GM12878 (cell line): ENCODE data around the gene CHMP3. TPM values are rescaled to one million over a fixed set of nuclear protein-coding genes. Genes with fewer than 3 reads are reported as not detected.

Source experiments
- ATAC-seq: fragments of 200-7000 bp; cut with Tn5 transposase; 3 replicates; pipeline ENCODE4 v1.9.1; 2020; ENCODE audit warnings: mild to moderate bottlenecking, moderate library complexity
- BruUV-seq: library from RNA; stranded (reverse); fragments of 400-500 nt; replicated peaks from 2 replicates; lab custom pipeline; 2021; lab: Mats Ljungman, UMichigan
- CTCF ChIA-PET: fragments of 300-600 bp; sonication (Branson Sonifier 250); formaldehyde crosslinking; extraction: SDS; loops from one replicate; lab custom pipeline; 2021; ENCODE audit warnings: inconsistent platforms; lab: Yijun Ruan, JAX
- POLR2A ChIA-PET: fragments of 350-600 bp; formaldehyde crosslinking; extraction: SDS; loops from one replicate; lab custom pipeline; 2021; ENCODE audit warnings: inconsistent platforms; lab: Charles Lee
- RAD21 ChIA-PET: fragments of 300-600 bp; sonication (Branson Sonifier 250); formaldehyde crosslinking; loops from one replicate; lab custom pipeline; 2023; ENCODE audit warnings: antibody characterized with exemption; ENCODE audit not compliant: unreplicated experiment; lab: Charles Lee
- SMC1A ChIA-PET: fragments of 300-600 bp; sonication (Branson Sonifier 250); formaldehyde crosslinking; loops from one replicate; lab custom pipeline; 2023; ENCODE audit not compliant: unreplicated experiment, uncharacterized antibody; lab: Charles Lee
- DNase-seq: peaks from one replicate; pipeline ENCODE4 v3.0.0-alpha.2; 2011; ENCODE audit warnings: low read depth, low spot score
- FAIRE-seq: peaks from 3 replicates; lab custom pipeline; 2011; peaks lifted over from hg19 to GRCh38; lab: Jason Lieb, UNC
- H2AFZ ChIP-seq: 2 replicates; pipeline ENCODE4 v1.6.0; 2011; ENCODE audit warnings: low read depth, low read length, control low read depth; ENCODE audit not compliant: control insufficient read depth
- H3K27ac ChIP-seq: 2 replicates; pipeline ENCODE4 v1.5.1; 2011; ENCODE audit warnings: control low read depth; ENCODE audit not compliant: control insufficient read depth, insufficient read depth
- H3K27me3 ChIP-seq, 2 experiments: replicated peaks in 1 of 2; 2 replicates each; pipeline versions ENCODE4 v1.6.0 to v1.6.1; 2011; ENCODE audit warnings: low read length in 1 of 2; ENCODE audit not compliant: control insufficient read depth in 2 of 2, insufficient read depth in 2 of 2
- H3K36me3 ChIP-seq, 2 experiments: 2 replicates each; pipeline ENCODE4 v1.5.1; 2011; ENCODE audit warnings: low read length in 1 of 2; ENCODE audit not compliant: control insufficient read depth in 2 of 2, insufficient read depth in 2 of 2
- H3K4me1 ChIP-seq: 2 replicates; pipeline ENCODE4 v1.6.1; 2011; ENCODE audit warnings: mild to moderate bottlenecking, low read length, moderate library complexity, mixed read lengths; ENCODE audit not compliant: control insufficient read depth, insufficient read depth
- H3K4me2 ChIP-seq: 2 replicates; pipeline ENCODE4 v1.6.0; 2011; ENCODE audit warnings: control low read depth; ENCODE audit not compliant: control insufficient read depth, insufficient read depth
- H3K4me3 ChIP-seq: fragments of 200-600 bp; sonication (generic); 2 replicates; pipeline ENCODE4 v1.5.1; 2016
- H3K79me2 ChIP-seq: 2 replicates; pipeline ENCODE4 v1.6.0; 2011; ENCODE audit warnings: low read length; ENCODE audit not compliant: control insufficient read depth, insufficient read depth
- H3K9ac ChIP-seq: 2 replicates; pipeline ENCODE4 v1.8.0; 2011; ENCODE audit warnings: low read length, control low read depth, mixed read lengths; ENCODE audit not compliant: control insufficient read depth, insufficient read depth
- H3K9me3 ChIP-seq: replicated peaks from 3 replicates; pipeline ENCODE4 v1.5.1; 2011; ENCODE audit warnings: mild to moderate bottlenecking, low read length; ENCODE audit not compliant: control insufficient read depth, insufficient read depth
- H4K20me1 ChIP-seq: 2 replicates; pipeline ENCODE4 v1.6.0; 2011; ENCODE audit not compliant: control insufficient read depth, insufficient read depth
- FOXK2 ChIP-seq: fragments of 450-650 bp; IDR thresholded peaks from 2 replicates; pipeline ENCODE4 v1.6.1; 2017; ENCODE audit warnings: mild to moderate bottlenecking, moderate library complexity
- HDAC6 ChIP-seq: fragments of 200-600 bp; sonication (generic); IDR thresholded peaks from one replicate; pipeline ENCODE4 v1.8.0; 2017; ENCODE audit warnings: antibody characterized with exemption; ENCODE audit not compliant: unreplicated experiment
- MTA2 ChIP-seq: fragments of 450-650 bp; IDR thresholded peaks from 2 replicates; pipeline ENCODE4 v1.6.1; 2016; ENCODE audit warnings: low read depth, mild to moderate bottlenecking, moderate library complexity
- NR2C1 ChIP-seq: fragments of 450-650 bp; IDR thresholded peaks from 2 replicates; pipeline ENCODE4 v1.6.1; 2017; ENCODE audit warnings: antibody characterized with exemption, mild to moderate bottlenecking, moderate library complexity
- POLR2AphosphoS2 ChIP-seq: IDR thresholded peaks from 2 replicates; pipeline ENCODE4 v1.6.1; 2011; ENCODE audit warnings: low read depth, mild to moderate bottlenecking, low read length, improper control_type of control experiment, moderate library complexity
- RFX5 ChIP-seq: IDR thresholded peaks from 2 replicates; pipeline ENCODE4 v1.6.1; 2011; ENCODE audit warnings: low read depth, low read length, improper control_type of control experiment
- WRNIP1 ChIP-seq: IDR thresholded peaks from 2 replicates; pipeline ENCODE4 v1.6.1; 2011; ENCODE audit warnings: low read depth, low read length, improper control_type of control experiment, borderline replicate concordance
- ZNF207 ChIP-seq: fragments of 450-650 bp; IDR thresholded peaks from 2 replicates; pipeline ENCODE4 v1.6.1; 2014; ENCODE audit warnings: antibody characterized with exemption, mild to moderate bottlenecking, borderline replicate concordance
- WGBS: methylation state at CpG from one replicate; pipeline ENCODE4 v1.1.6; 2016; ENCODE audit warnings: low lambda C conversion rate; ENCODE audit not compliant: insufficient replicate concordance, insufficient coverage; ENCODE audit errors: missing lambda C conversion rate; 5-methylcytosine and 5-hydroxymethylcytosine counted together
- in situ Hi-C: fragments of 300-500 bp; cut with MboI; formaldehyde crosslinking; loops from 9 replicates; pipeline ENCODE4 v1.14.3; 2018; ENCODE audit warnings: mixed read lengths
- intact Hi-C: fragments of 100-400 bp; cut with micrococcal nuclease; formaldehyde crosslinking; loops from one replicate; pipeline ENCODE4 v1.14.2; 2022; ENCODE audit not compliant: unreplicated experiment
- polyA plus RNA-seq, 11 experiments: library from polyadenylated mRNA; depleted of rRNA in 4 of 11; unstranded in 6 of 11; stranded (reverse) in 5 of 11; fragments of >200 nt; fragmentation: Nextera tagmentation in 4 of 11; fragmentation: Illumina TruSeq in 1 of 11; extraction: Ambion mirVana in 4 of 11; extraction: Trizol in 1 of 11; gene quantifications; 1 replicate in 1 of 11; 2 replicates in 10 of 11; pipeline versions ENCODE4 v1.2.1 to v1.2.3, GENCODE V29; 2011 to 2016; ENCODE audit warnings: inconsistent platforms in 2 of 11, missing spikeins in 2 of 11, low read depth in 1 of 11
- total RNA-seq, 4 experiments: library from RNA; depleted of rRNA in 3 of 4; stranded (reverse); fragments of >200 nt in 3 of 4; fragmentation: Illumina TruSeq in 1 of 4; extraction: Trizol in 1 of 4; gene quantifications; 2 replicates each; pipeline versions ENCODE4 v1.2.1 to v1.2.3, GENCODE V29; 2013 to 2021
- TF ChIP-seq, protein P1 (sequence below): IDR thresholded peaks from 2 replicates; pipeline ENCODE4 v1.6.1; 2012; ENCODE audit warnings: low read depth, low read length, improper control_type of control experiment
- TF ChIP-seq, protein P2 (sequence below): fragments of 450-650 bp; IDR thresholded peaks from 2 replicates; pipeline ENCODE4 v1.6.1; 2014; ENCODE audit warnings: mild to moderate bottlenecking

The CHMP3 gene
- total and polyA plus RNA-seq, 10 of the 15 experiments (the other 5 are each of a cell fraction or from before 2014, with no cell fraction given): 22.5 to 56.8 (median 32.5) TPM

DNA sequence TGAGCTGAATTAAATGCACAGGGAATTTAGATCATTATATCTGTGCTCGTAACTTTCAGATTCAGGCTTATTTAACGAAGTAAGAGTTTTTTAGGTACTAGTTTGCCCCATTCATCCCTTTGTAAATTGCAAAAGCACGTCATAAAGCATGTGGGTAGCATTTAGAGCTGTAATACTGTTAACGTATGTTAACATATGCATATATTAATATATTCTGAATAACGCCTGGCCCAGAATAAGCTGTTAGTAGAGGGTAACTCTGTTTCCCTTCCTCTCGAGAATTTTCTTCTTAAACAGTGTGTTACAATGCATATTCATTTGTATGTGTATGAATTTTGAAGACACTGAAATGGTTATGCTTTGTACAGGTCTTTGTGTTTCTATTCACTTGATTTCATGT is 91.6 kb downstream of the CHMP3 start:
- H2AFZ ChIP-seq: no peak overlapping the region
- in situ Hi-C loops (no loop called here), intact Hi-C loops (no loop called here)
- no peaks in the 10 kb centered on the region for H3K4me1 ChIP-seq
- H3K27me3 ChIP-seq: no peaks in the 10 kb centered on the region
- no peak overlapping the region for H3K9ac ChIP-seq
- no peaks in the 10 kb centered on the region; the same call in none of the 2 replicates for H3K79me2 ChIP-seq
- BruUV-seq: no TSS peak
- ChIA-PET POLR2A (no interaction called here), SMC1A (no interaction called here), CTCF (interaction anchor here (1.2 kb wide), 1 partner anchor 10 kb away, joined by 3 read pairs; no protein-coding TSS in a partner anchor), RAD21 (no interaction called here)
- H3K9me3 ChIP-seq: no peaks in the 10 kb centered on the region
- TF ChIP-seq ZNF207: no peak
- TF ChIP-seq RFX5: no peak
- no peak for TF ChIP-seq NR2C1
- no peak for TF ChIP-seq WRNIP1
- TF ChIP-seq, protein P1, sequence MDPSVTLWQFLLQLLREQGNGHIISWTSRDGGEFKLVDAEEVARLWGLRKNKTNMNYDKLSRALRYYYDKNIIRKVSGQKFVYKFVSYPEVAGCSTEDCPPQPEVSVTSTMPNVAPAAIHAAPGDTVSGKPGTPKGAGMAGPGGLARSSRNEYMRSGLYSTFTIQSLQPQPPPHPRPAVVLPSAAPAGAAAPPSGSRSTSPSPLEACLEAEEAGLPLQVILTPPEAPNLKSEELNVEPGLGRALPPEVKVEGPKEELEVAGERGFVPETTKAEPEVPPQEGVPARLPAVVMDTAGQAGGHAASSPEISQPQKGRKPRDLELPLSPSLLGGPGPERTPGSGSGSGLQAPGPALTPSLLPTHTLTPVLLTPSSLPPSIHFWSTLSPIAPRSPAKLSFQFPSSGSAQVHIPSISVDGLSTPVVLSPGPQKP: no peak
- no peak for TF ChIP-seq MTA2
- TF ChIP-seq FOXK2: no peak
- no peak for TF ChIP-seq POLR2AphosphoS2
- TF ChIP-seq HDAC6: no peak
- TF ChIP-seq, protein P2, sequence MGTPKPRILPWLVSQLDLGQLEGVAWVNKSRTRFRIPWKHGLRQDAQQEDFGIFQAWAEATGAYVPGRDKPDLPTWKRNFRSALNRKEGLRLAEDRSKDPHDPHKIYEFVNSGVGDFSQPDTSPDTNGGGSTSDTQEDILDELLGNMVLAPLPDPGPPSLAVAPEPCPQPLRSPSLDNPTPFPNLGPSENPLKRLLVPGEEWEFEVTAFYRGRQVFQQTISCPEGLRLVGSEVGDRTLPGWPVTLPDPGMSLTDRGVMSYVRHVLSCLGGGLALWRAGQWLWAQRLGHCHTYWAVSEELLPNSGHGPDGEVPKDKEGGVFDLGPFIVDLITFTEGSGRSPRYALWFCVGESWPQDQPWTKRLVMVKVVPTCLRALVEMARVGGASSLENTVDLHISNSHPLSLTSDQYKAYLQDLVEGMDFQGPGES: no peak
- H3K36me3 ChIP-seq: peaks cover 7 to 49% of the 10 kb centered on the region in 2 experiments
- no peak for ATAC-seq
- H3K27ac ChIP-seq: no peak overlapping the region
- no peak overlapping the region for H3K4me2 ChIP-seq
- no peak for FAIRE-seq
- WGBS: 91% methylated on average over 6 of the region's 6 CpGs
- H4K20me1 ChIP-seq: no peaks in the 10 kb centered on the region
- H3K4me3 ChIP-seq: no peak overlapping the region
- DNase-seq: no peak
